Esophagus muscularis mucosa (tissue), 4 donors: ENCODE results near the gene CFHR3. TPM values are rescaled to one million over a fixed set of nuclear protein-coding genes. Genes with fewer than 3 reads are reported as not detected.
"Not testable (repeated sequence)": the region's sequence is repeated elsewhere in the genome, so short reads cannot be mapped to it uniquely, and the experiment has no call there.

Experiments
- DNase-seq: peaks from one replicate; pipeline ENCODE4 v3.0.0-alpha.2; 2017; ENCODE audit errors: extremely low spot score
- H3K27ac ChIP-seq, 4 donors: fragments of 200-600 bp; sonication (generic); replicated peaks in 1 of 4; 1 replicate in 3 of 4; 2 replicates in 1 of 4; pipeline ENCODE4 v1.5.1; 2016 to 2019; ENCODE audit warnings: mild to moderate bottlenecking in 1 of 4
- H3K27me3 ChIP-seq, 4 donors: fragments of 200-600 bp; sonication (generic); one replicate each; pipeline versions ENCODE4 v1.5.1 to v1.6.0; 2016 to 2019
- H3K36me3 ChIP-seq, 4 donors: fragments of 200-600 bp; sonication (generic); one replicate each; pipeline ENCODE4 v1.5.1; 2016 to 2019
- H3K4me1 ChIP-seq, 4 donors: fragments of 200-600 bp; sonication (generic); one replicate each; pipeline ENCODE4 v1.5.1; 2016 to 2019
- H3K4me3 ChIP-seq, 4 donors: fragments of 200-600 bp; sonication (generic); 1 replicate in 2 of 4; 2 replicates in 2 of 4; pipeline ENCODE4 v1.5.1; 2016 to 2019; ENCODE audit warnings: mild to moderate bottlenecking in 4 of 4, moderate library complexity in 1 of 4
- H3K9me3 ChIP-seq, 4 donors: fragments of 200-600 bp; sonication (generic); 1 replicate in 3 of 4; 2 replicates in 1 of 4; pipeline ENCODE4 v1.5.1; 2016 to 2019
- CTCF ChIP-seq, 3 experiments: fragments of 200-600 bp in 2 of 3; fragments of 450-650 bp in 1 of 3; sonication (generic) in 2 of 3; IDR thresholded peaks; one replicate each; pipeline ENCODE4 v1.5.1; 2017 to 2019; ENCODE audit warnings: antibody characterized with exemption in 3 of 3, mild to moderate bottlenecking in 2 of 3, moderate library complexity in 1 of 3
- EP300 ChIP-seq: sonication (generic); formaldehyde crosslinking; IDR thresholded peaks from one replicate; pipeline ENCODE4 v1.6.1; 2017; ENCODE audit warnings: antibody characterized with exemption
- POLR2A ChIP-seq: fragments of 450-650 bp; IDR thresholded peaks from one replicate; pipeline ENCODE4 v1.6.1; 2017; ENCODE audit warnings: antibody characterized with exemption, moderate library complexity, mild to moderate bottlenecking, low read depth
- WGBS: methylation state at CpG from one replicate; pipeline ENCODE4 v1.1.5; 2018; 5-methylcytosine and 5-hydroxymethylcytosine counted together
- intact Hi-C: fragments of 100-400 bp; cut with DNase I; formaldehyde crosslinking; loops from one replicate; pipeline ENCODE4 v1.15.1; 2023
- total RNA-seq, 4 donors: library from RNA; depleted of rRNA; stranded (reverse); fragments of >200 nt; gene quantifications; one replicate each; pipeline versions ENCODE4 v1.1.0 to v1.2.1, GENCODE V29; 2016

The CFHR3 gene
- total RNA-seq, 4 donors from 2014 or later: not detected

GRCh38 chr1:196808529-196809235, 34.0 kb downstream of the CFHR3 start:
- Histone ChIP-seq H3K36me3 (no peaks in the 10 kb centered on the region), H3K9me3 (no peaks in the 10 kb centered on the region), H3K27ac (no peak overlapping the region), H3K4me1 (no peaks in the 10 kb centered on the region), H3K4me3 (no peak overlapping the region), H3K27me3 (no peaks in the 10 kb centered on the region)
- 80% methylated on average over 3 of the region's 22 CpGs for WGBS
- no peak for TF ChIP-seq POLR2A
- no peak for TF ChIP-seq EP300
- DNase-seq: no peak
- intact Hi-C loops: no loop called here

- H3K9me3 ChIP-seq, intact Hi-C loops, DNase-seq, H3K27ac ChIP-seq, H3K4me1 ChIP-seq, H3K27me3 ChIP-seq, H3K36me3 ChIP-seq, H3K4me3 ChIP-seq: not testable (repeated sequence)
- 83% methylated on average over 1 of the region's 6 CpGs for WGBS
Measured at GRCh38 chr1:196817442-196817841, 42.8 kb downstream of the CFHR3 start.

GRCh38 chr1:196819531-196819930, 44.9 kb downstream of the CFHR3 start, which contains the start of gene CFHR1:
TSS of gene CFHR1 (plus strand) at chr1:196819731. CDS start at chr1:196819845, 114 bp downstream.
- H3K36me3 ChIP-seq, H3K27me3 ChIP-seq, intact Hi-C loops, H3K4me1 ChIP-seq, H3K27ac ChIP-seq, DNase-seq, H3K4me3 ChIP-seq, H3K9me3 ChIP-seq: not testable (repeated sequence)
- no CpG with 5 or more reads among the region's 1 CpG for WGBS

- H3K27ac ChIP-seq, H3K27me3 ChIP-seq, H3K9me3 ChIP-seq, intact Hi-C loops, H3K36me3 ChIP-seq, H3K4me3 ChIP-seq, H3K4me1 ChIP-seq, DNase-seq: not testable (repeated sequence)
- peak in 1 of 3 experiments; percentile 21 for TF ChIP-seq CTCF (IDR thresholded peaks at IDR 0.05)
- WGBS: 5% methylated on average over 4 of the region's 4 CpGs
Measured at GRCh38 chr1:196827860-196828259, 53.2 kb downstream of the CFHR3 start.

Other genes starting within 250 kb of the CFHR3 start
- gene KCNT2, start 166.4 kb upstream of the CFHR3 start, total RNA-seq: 10 to 100 TPM in 1 of 4 donors, 1 to 10 TPM in 3; 6.5 to 16.6 (median 8.0) TPM
- 10 to 100 TPM; 36.1 to 63.8 (median 53.1) TPM for gene CFH, start 122.8 kb upstream of the CFHR3 start, total RNA-seq
- under 1 TPM in 1 of 4 donors, not detected in 3; 0.39 TPM for gene CFHR1, start 44.9 kb downstream of the CFHR3 start, total RNA-seq
- not detected for gene CFHR4, start 113.2 kb downstream of the CFHR3 start, total RNA-seq
- gene CFHR2, start 168.9 kb downstream of the CFHR3 start, total RNA-seq: not detected
- not detected for gene CFHR5, start 202.7 kb downstream of the CFHR3 start, total RNA-seq